GM12891 (cell line): Measurements from ENCODE around the gene ZC3H12C.

Experiments
- POLR2A ChIP-seq: IDR thresholded peaks from 2 replicates; pipeline ENCODE4 v1.6.1; 2011; ENCODE audit warnings: low read depth, low read length, control low read depth
- POLR2AphosphoS5 ChIP-seq: IDR thresholded peaks from 2 replicates; pipeline ENCODE4 v1.6.1; 2011; ENCODE audit warnings: low read depth, low read length, control low read depth
- POU2F2 ChIP-seq: IDR thresholded peaks from 2 replicates; pipeline ENCODE4 v1.6.1; 2011; ENCODE audit warnings: low read depth, mild to moderate bottlenecking, control low read depth, low read length, moderate library complexity
- TAF1 ChIP-seq: IDR thresholded peaks from 2 replicates; pipeline ENCODE4 v1.6.1; 2011; ENCODE audit warnings: low read depth, low read length, control low read depth

DNA sequence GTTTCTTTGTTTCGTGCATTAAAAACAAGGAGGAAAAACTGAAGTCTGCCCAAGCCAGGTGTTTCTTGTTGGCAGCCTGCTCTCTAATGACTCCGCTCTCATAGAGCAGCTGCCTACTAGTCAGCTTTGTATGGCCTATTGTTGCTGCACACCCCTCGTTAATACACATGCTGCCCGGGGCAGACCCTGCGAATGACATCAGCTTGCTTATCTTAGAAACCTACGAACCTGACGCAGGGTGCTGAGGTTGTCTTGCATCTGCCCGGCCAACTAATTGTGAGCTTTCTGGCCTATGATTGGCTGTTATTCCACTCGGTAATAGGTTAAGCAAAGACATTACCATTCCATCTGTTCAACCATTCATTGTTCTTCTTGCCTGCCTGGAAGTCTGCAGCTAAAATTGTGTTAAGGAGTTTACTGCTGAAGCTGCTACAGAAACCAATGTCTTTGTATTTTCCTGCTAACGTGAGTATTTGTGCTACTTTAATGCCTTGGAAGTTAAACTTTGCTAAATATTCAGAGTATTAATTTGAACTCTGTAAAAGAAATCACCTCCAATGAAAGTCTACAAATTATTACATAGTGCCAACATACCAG is 37.5 kb downstream of the ZC3H12C start:
- TF ChIP-seq POLR2A (no peak), POLR2AphosphoS5 (no peak), TAF1 (no peak), POU2F2 (no peak)
